ENCODE data around the gene STXBP5. TPM values are rescaled to one million over a fixed set of nuclear protein-coding genes. Genes with fewer than 3 reads are reported as not detected.

STXBP5 gene
- total RNA-seq, 1 donor: 144 TPM

GRCh38 chr6:147423111-147423510 is 218.9 kb downstream of the STXBP5 start:
- H3K4me2 ChIP-seq (ENCODE audit: insufficient read depth, low read length): no peak overlapping the region
- H3K79me2 ChIP-seq (ENCODE audit: insufficient read depth, low read length): no peaks in the 10 kb centered on the region
- no peaks in the 10 kb centered on the region for H3K4me1 ChIP-seq (ENCODE audit: insufficient read depth, low read length)
- H3K9me3 ChIP-seq (ENCODE audit: low read depth, low read length): no peaks in the 10 kb centered on the region
- TF ChIP-seq, protein P1, sequence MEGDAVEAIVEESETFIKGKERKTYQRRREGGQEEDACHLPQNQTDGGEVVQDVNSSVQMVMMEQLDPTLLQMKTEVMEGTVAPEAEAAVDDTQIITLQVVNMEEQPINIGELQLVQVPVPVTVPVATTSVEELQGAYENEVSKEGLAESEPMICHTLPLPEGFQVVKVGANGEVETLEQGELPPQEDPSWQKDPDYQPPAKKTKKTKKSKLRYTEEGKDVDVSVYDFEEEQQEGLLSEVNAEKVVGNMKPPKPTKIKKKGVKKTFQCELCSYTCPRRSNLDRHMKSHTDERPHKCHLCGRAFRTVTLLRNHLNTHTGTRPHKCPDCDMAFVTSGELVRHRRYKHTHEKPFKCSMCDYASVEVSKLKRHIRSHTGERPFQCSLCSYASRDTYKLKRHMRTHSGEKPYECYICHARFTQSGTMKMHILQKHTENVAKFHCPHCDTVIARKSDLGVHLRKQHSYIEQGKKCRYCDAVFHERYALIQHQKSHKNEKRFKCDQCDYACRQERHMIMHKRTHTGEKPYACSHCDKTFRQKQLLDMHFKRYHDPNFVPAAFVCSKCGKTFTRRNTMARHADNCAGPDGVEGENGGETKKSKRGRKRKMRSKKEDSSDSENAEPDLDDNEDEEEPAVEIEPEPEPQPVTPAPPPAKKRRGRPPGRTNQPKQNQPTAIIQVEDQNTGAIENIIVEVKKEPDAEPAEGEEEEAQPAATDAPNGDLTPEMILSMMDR (IDR thresholded peaks at IDR 0.05; ENCODE audit: extremely low read depth, low read depth, low read length): no peak
- no peak overlapping the region for H3K27ac ChIP-seq (ENCODE audit: low read depth, low read length)
- no peak overlapping the region for H3K4me3 ChIP-seq (ENCODE audit: insufficient read depth, low read length)
- no peak overlapping the region for H2AFZ ChIP-seq (ENCODE audit: low read length)
- no peaks in the 10 kb centered on the region for H4K20me1 ChIP-seq (ENCODE audit: insufficient read depth, low read length)
- H3K36me3 ChIP-seq (ENCODE audit: insufficient read depth, low read length): no peaks in the 10 kb centered on the region
- no peaks in the 10 kb centered on the region for H3K27me3 ChIP-seq (ENCODE audit: insufficient read depth, low read length)
- no peak for DNase-seq (ENCODE audit: insufficient read length, low spot score, missing footprints)

GRCh38 chr6:147429794-147430193 is 225.6 kb downstream of the STXBP5 start:
- H3K9me3 ChIP-seq (ENCODE audit: low read depth, low read length): no peaks in the 10 kb centered on the region
- no peak overlapping the region for H3K27ac ChIP-seq (ENCODE audit: low read depth, low read length)
- no peaks in the 10 kb centered on the region for H3K27me3 ChIP-seq (ENCODE audit: insufficient read depth, low read length)
- no peak overlapping the region for H3K4me2 ChIP-seq (ENCODE audit: insufficient read depth, low read length)
- no peaks in the 10 kb centered on the region for H3K36me3 ChIP-seq (ENCODE audit: insufficient read depth, low read length)
- no peak overlapping the region for H2AFZ ChIP-seq (ENCODE audit: low read length)
- no peaks in the 10 kb centered on the region for H3K79me2 ChIP-seq (ENCODE audit: insufficient read depth, low read length)
- TF ChIP-seq, protein P1 (IDR thresholded peaks at IDR 0.05; ENCODE audit: extremely low read depth, low read depth, low read length): no peak
- no peaks in the 10 kb centered on the region for H3K4me1 ChIP-seq (ENCODE audit: insufficient read depth, low read length)
- H4K20me1 ChIP-seq (ENCODE audit: insufficient read depth, low read length): no peaks in the 10 kb centered on the region
- DNase-seq (ENCODE audit: insufficient read length, low spot score, missing footprints): no peak
- H3K4me3 ChIP-seq (ENCODE audit: insufficient read depth, low read length): no peak overlapping the region

- H3K27me3 ChIP-seq (ENCODE audit: insufficient read depth, low read length): no peaks in the 10 kb centered on the region
- H3K4me3 ChIP-seq (ENCODE audit: insufficient read depth, low read length): no peak overlapping the region
- no peaks in the 10 kb centered on the region for H3K9me3 ChIP-seq (ENCODE audit: low read depth, low read length)
- DNase-seq (ENCODE audit: insufficient read length, low spot score, missing footprints): no peak
- no peaks in the 10 kb centered on the region for H3K36me3 ChIP-seq (ENCODE audit: insufficient read depth, low read length)
- no peaks in the 10 kb centered on the region for H4K20me1 ChIP-seq (ENCODE audit: insufficient read depth, low read length)
- no peaks in the 10 kb centered on the region for H3K79me2 ChIP-seq (ENCODE audit: insufficient read depth, low read length)
- no peak overlapping the region for H3K4me2 ChIP-seq (ENCODE audit: insufficient read depth, low read length)
- H3K27ac ChIP-seq (ENCODE audit: low read depth, low read length): no peak overlapping the region
- TF ChIP-seq, protein P1 (IDR thresholded peaks at IDR 0.05; ENCODE audit: extremely low read depth, low read depth, low read length): no peak
- H2AFZ ChIP-seq (ENCODE audit: low read length): no peak overlapping the region
- H3K4me1 ChIP-seq (ENCODE audit: insufficient read depth, low read length): no peaks in the 10 kb centered on the region
Measured at GRCh38 chr6:147430811-147431210, 226.6 kb downstream of the STXBP5 start.

DNA sequence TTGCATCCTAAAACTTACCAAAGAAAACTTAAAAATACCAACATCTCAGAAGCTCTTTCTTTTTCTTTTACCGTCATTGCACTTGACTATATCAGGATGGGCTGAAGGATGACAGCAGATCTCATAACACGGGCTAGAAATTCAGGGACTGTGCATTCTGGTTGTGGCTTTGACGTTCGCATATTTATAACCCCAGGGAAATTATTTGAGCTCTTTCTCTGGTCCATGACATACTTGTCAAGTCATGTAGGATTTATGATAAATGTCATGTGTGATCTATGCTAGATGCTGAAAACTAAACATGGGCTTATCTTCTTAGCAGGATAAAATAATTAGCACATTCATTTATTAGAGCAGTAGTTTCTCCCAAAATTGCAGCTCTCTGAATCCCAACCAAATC is 229.9 kb downstream of the STXBP5 start:
- no peak overlapping the region for H3K27ac ChIP-seq (ENCODE audit: low read depth, low read length)
- H3K9me3 ChIP-seq (ENCODE audit: low read depth, low read length): no peaks in the 10 kb centered on the region
- no peaks in the 10 kb centered on the region for H4K20me1 ChIP-seq (ENCODE audit: insufficient read depth, low read length)
- TF ChIP-seq, protein P1 (IDR thresholded peaks at IDR 0.05; ENCODE audit: extremely low read depth, low read depth, low read length): no peak
- no peaks in the 10 kb centered on the region for H3K4me1 ChIP-seq (ENCODE audit: insufficient read depth, low read length)
- H3K27me3 ChIP-seq (ENCODE audit: insufficient read depth, low read length): no peaks in the 10 kb centered on the region
- no peaks in the 10 kb centered on the region for H3K36me3 ChIP-seq (ENCODE audit: insufficient read depth, low read length)
- no peak overlapping the region for H3K4me3 ChIP-seq (ENCODE audit: insufficient read depth, low read length)
- no peak overlapping the region for H2AFZ ChIP-seq (ENCODE audit: low read length)
- no peak overlapping the region for H3K4me2 ChIP-seq (ENCODE audit: insufficient read depth, low read length)
- no peak for DNase-seq (ENCODE audit: insufficient read length, low spot score, missing footprints)
- H3K79me2 ChIP-seq (ENCODE audit: insufficient read depth, low read length): no peaks in the 10 kb centered on the region

All from osteoblast (primary cell).